ENCODE results near the gene HSPA5. TPM values are rescaled to one million over a fixed set of nuclear protein-coding genes. Genes with fewer than 3 reads are reported as not detected.
A peak's percentile ranks its signal among the peaks of the same experiment; 100 is the strongest.
"Not testable (repeated sequence)": the region's sequence is repeated elsewhere in the genome, so short reads cannot be mapped to it uniquely, and the experiment has no call there.

The HSPA5 gene
- total RNA-seq, 2 experiments from 2014 or later = 136 to 138 TPM

- peak overlapping the region; percentile 99 for H3K27ac Mint-ChIP-seq
- no peaks in the 10 kb centered on the region for H3K9me3 Mint-ChIP-seq
- peak overlapping the region; percentile 95 for H3K4me3 Mint-ChIP-seq
- H3K27me3 Mint-ChIP-seq (ENCODE audit: low read depth) = peaks cover 2% of the 10 kb centered on the region
- H3K4me1 Mint-ChIP-seq (ENCODE audit: low read depth) = peaks cover 50% of the 10 kb centered on the region
- peak; percentile 56 for DNase-seq
- intact Hi-C loops (cut with micrococcal nuclease) = loop anchor here (5.0 kb wide), 3 partner anchors 122 to 468 kb away; partner anchors contain the start of gene NR6A1
- H3K36me3 Mint-ChIP-seq (ENCODE audit: low read depth) = peaks cover 61% of the 10 kb centered on the region
- CTCF ChIA-PET = no interaction called here
Measured at GRCh38 chr9:125240649-125240999, 519 bp downstream of the HSPA5 start.

GRCh38 chr9:125239631-125240597 lies 1.2 kb downstream of the HSPA5 start:
- H3K27ac Mint-ChIP-seq = peak overlapping the region; percentile 99
- H3K27me3 Mint-ChIP-seq (ENCODE audit: low read depth) = peaks cover 2% of the 10 kb centered on the region
- peaks cover 67% of the 10 kb centered on the region for H3K36me3 Mint-ChIP-seq (ENCODE audit: low read depth)
- DNase-seq = no peak
- CTCF ChIA-PET = interaction anchor here (0.6 kb wide), 1 partner anchor 132 kb away, joined by 4 read pairs; no protein-coding TSS in a partner anchor
- H3K4me3 Mint-ChIP-seq = peak overlapping the region; percentile 95
- H3K4me1 Mint-ChIP-seq (ENCODE audit: low read depth) = peaks cover 57% of the 10 kb centered on the region
- no peaks in the 10 kb centered on the region for H3K9me3 Mint-ChIP-seq
- intact Hi-C loops (cut with micrococcal nuclease) = loop anchor here (5.0 kb wide), 3 partner anchors 122 to 468 kb away; partner anchors contain the start of gene NR6A1

- Mint-ChIP-seq H3K27ac (peak overlapping the region; percentile 99), H3K4me1 (ENCODE audit: low read depth) (peaks cover 57% of the 10 kb centered on the region), H3K36me3 (ENCODE audit: low read depth) (peaks cover 67% of the 10 kb centered on the region), H3K27me3 (ENCODE audit: low read depth) (peaks cover 2% of the 10 kb centered on the region), H3K9me3 (no peaks in the 10 kb centered on the region), H3K4me3 (peak overlapping the region; percentile 95)
- no peak for DNase-seq
- intact Hi-C loops (cut with micrococcal nuclease) = no loop called here
- CTCF ChIA-PET = no interaction called here
Measured at GRCh38 chr9:125238915-125239446, 2.2 kb downstream of the HSPA5 start.

GRCh38 chr9:125238127-125238914 lies 2.8 kb downstream of the HSPA5 start:
- peaks cover 69% of the 10 kb centered on the region for H3K36me3 Mint-ChIP-seq (ENCODE audit: low read depth)
- peak overlapping the region; percentile 99 for H3K27ac Mint-ChIP-seq
- DNase-seq = no peak
- peaks cover 2% of the 10 kb centered on the region for H3K27me3 Mint-ChIP-seq (ENCODE audit: low read depth)
- no peaks in the 10 kb centered on the region for H3K9me3 Mint-ChIP-seq
- intact Hi-C loops (cut with micrococcal nuclease) = no loop called here
- peaks cover 52% of the 10 kb centered on the region for H3K4me1 Mint-ChIP-seq (ENCODE audit: low read depth)
- CTCF ChIA-PET = no interaction called here
- H3K4me3 Mint-ChIP-seq = peak overlapping the region; percentile 95

GRCh38 chr9:125236520-125237159 lies 4.5 kb downstream of the HSPA5 start:
- CTCF ChIA-PET = interaction anchor here (0.6 to 0.9 kb wide), 3 partner anchors 46 to 357 kb away, joined by 3 to 5 read pairs (median 3); no protein-coding TSS in a partner anchor

GRCh38 chr9:125235804-125236519 lies 5.2 kb downstream of the HSPA5 start:
- H3K27ac Mint-ChIP-seq = peak overlapping the region; percentile 79
- peaks cover 44% of the 10 kb centered on the region for H3K4me1 Mint-ChIP-seq (ENCODE audit: low read depth)
- no peak for DNase-seq
- no peaks in the 10 kb centered on the region for H3K9me3 Mint-ChIP-seq
- peak overlapping the region; percentile 25 for H3K4me3 Mint-ChIP-seq
- CTCF ChIA-PET = interaction anchor here (0.6 to 0.9 kb wide), 3 partner anchors 47 to 136 kb away, joined by 3 to 5 read pairs (median 3); no protein-coding TSS in a partner anchor
- intact Hi-C loops (cut with micrococcal nuclease) = no loop called here
- H3K27me3 Mint-ChIP-seq (ENCODE audit: low read depth) = no peaks in the 10 kb centered on the region
- H3K36me3 Mint-ChIP-seq (ENCODE audit: low read depth) = peaks cover 64% of the 10 kb centered on the region

More at GRCh38 chr9:125236520-125237159, 4.5 kb downstream of the HSPA5 start:
- H3K27me3 Mint-ChIP-seq (ENCODE audit: low read depth); H3K9me3 Mint-ChIP-seq; intact Hi-C loops (cut with micrococcal nuclease): not testable (repeated sequence)
- H3K27ac Mint-ChIP-seq = peak overlapping the region; percentile 79
- peak overlapping the region; percentile 25 for H3K4me3 Mint-ChIP-seq
- peaks cover 68% of the 10 kb centered on the region for H3K36me3 Mint-ChIP-seq (ENCODE audit: low read depth)
- DNase-seq = peak; percentile 33
- H3K4me1 Mint-ChIP-seq (ENCODE audit: low read depth) = peaks cover 44% of the 10 kb centered on the region

GRCh38 chr9:125234099-125234498 lies 7.0 kb downstream of the HSPA5 start:
- H3K27ac Mint-ChIP-seq; H3K9me3 Mint-ChIP-seq; DNase-seq; H3K4me3 Mint-ChIP-seq; intact Hi-C loops (cut with micrococcal nuclease); H3K27me3 Mint-ChIP-seq (ENCODE audit: low read depth): not testable (repeated sequence)
- CTCF ChIA-PET = interaction anchor here (0.6 kb wide), 1 partner anchor 533 kb away, joined by 3 read pairs; no protein-coding TSS in a partner anchor
- peaks cover 41% of the 10 kb centered on the region for H3K4me1 Mint-ChIP-seq (ENCODE audit: low read depth)
- peaks cover 48% of the 10 kb centered on the region for H3K36me3 Mint-ChIP-seq (ENCODE audit: low read depth)

- Mint-ChIP-seq H3K9me3 (no peaks in the 10 kb centered on the region), H3K36me3 (ENCODE audit: low read depth) (peaks cover 44% of the 10 kb centered on the region), H3K27ac (peak overlapping the region; percentile 2), H3K27me3 (ENCODE audit: low read depth) (no peaks in the 10 kb centered on the region), H3K4me1 (ENCODE audit: low read depth) (peaks cover 37% of the 10 kb centered on the region), H3K4me3 (no peak overlapping the region)
- CTCF ChIA-PET = interaction anchor here (0.6 kb wide), 1 partner anchor 533 kb away, joined by 3 read pairs; no protein-coding TSS in a partner anchor
- DNase-seq = no peak
- intact Hi-C loops (cut with micrococcal nuclease) = no loop called here
Measured at GRCh38 chr9:125233678-125234077, 7.5 kb downstream of the HSPA5 start.

GRCh38 chr9:125227761-125228160 lies 13.4 kb downstream of the HSPA5 start:
- peaks cover 14% of the 10 kb centered on the region for H3K36me3 Mint-ChIP-seq (ENCODE audit: low read depth)
- no peaks in the 10 kb centered on the region for H3K4me1 Mint-ChIP-seq (ENCODE audit: low read depth)
- intact Hi-C loops (cut with micrococcal nuclease) = no loop called here
- no peaks in the 10 kb centered on the region for H3K27me3 Mint-ChIP-seq (ENCODE audit: low read depth)
- no peak overlapping the region for H3K4me3 Mint-ChIP-seq
- no peak overlapping the region for H3K27ac Mint-ChIP-seq
- H3K9me3 Mint-ChIP-seq = no peaks in the 10 kb centered on the region
- DNase-seq = no peak
- CTCF ChIA-PET = no interaction called here

- intact Hi-C loops (cut with micrococcal nuclease); H3K27ac Mint-ChIP-seq; CTCF ChIA-PET; H3K9me3 Mint-ChIP-seq; H3K27me3 Mint-ChIP-seq (ENCODE audit: low read depth); H3K4me3 Mint-ChIP-seq; H3K4me1 Mint-ChIP-seq (ENCODE audit: low read depth); DNase-seq: not testable (repeated sequence)
- peaks cover 19% of the 10 kb centered on the region for H3K36me3 Mint-ChIP-seq (ENCODE audit: low read depth)
Measured at GRCh38 chr9:125224858-125225257, 16.3 kb downstream of the HSPA5 start.

- Mint-ChIP-seq H3K27me3 (ENCODE audit: low read depth) (no peaks in the 10 kb centered on the region), H3K27ac (no peak overlapping the region), H3K36me3 (ENCODE audit: low read depth) (peaks cover 25% of the 10 kb centered on the region), H3K9me3 (no peaks in the 10 kb centered on the region), H3K4me3 (no peak overlapping the region), H3K4me1 (ENCODE audit: low read depth) (no peaks in the 10 kb centered on the region)
- intact Hi-C loops (cut with micrococcal nuclease) = no loop called here
- CTCF ChIA-PET = no interaction called here
- no peak for DNase-seq
Measured at GRCh38 chr9:125218621-125219020, 22.5 kb downstream of the HSPA5 start.
